AG10803 (cell line): ENCODE results near the gene TCF7L1.
"Not testable (repeated sequence)": the region's sequence is repeated elsewhere in the genome, so short reads cannot be mapped to it uniquely, and the experiment has no call there.

Experiments used
- DNase-seq: peaks from one replicate; pipeline ENCODE4 v3.0.0; 2010; ENCODE audit warnings: low read depth
- H3K4me3 ChIP-seq: 2 replicates; pipeline ENCODE4 v1.5.1; 2011; ENCODE audit warnings: mild to moderate bottlenecking, low read length, control low read depth
- TF ChIP-seq, protein P1 (sequence below): conservative IDR thresholded peaks from 2 replicates; pipeline ENCODE4 v1.5.1; 2011; ENCODE audit warnings: mild to moderate bottlenecking, low read length, control low read depth, inconsistent platforms

The TCF7L1 gene

GRCh38 chr2:85114586-85115330, 18.4 kb upstream of the TCF7L1 start:
- TF ChIP-seq, protein P1, sequence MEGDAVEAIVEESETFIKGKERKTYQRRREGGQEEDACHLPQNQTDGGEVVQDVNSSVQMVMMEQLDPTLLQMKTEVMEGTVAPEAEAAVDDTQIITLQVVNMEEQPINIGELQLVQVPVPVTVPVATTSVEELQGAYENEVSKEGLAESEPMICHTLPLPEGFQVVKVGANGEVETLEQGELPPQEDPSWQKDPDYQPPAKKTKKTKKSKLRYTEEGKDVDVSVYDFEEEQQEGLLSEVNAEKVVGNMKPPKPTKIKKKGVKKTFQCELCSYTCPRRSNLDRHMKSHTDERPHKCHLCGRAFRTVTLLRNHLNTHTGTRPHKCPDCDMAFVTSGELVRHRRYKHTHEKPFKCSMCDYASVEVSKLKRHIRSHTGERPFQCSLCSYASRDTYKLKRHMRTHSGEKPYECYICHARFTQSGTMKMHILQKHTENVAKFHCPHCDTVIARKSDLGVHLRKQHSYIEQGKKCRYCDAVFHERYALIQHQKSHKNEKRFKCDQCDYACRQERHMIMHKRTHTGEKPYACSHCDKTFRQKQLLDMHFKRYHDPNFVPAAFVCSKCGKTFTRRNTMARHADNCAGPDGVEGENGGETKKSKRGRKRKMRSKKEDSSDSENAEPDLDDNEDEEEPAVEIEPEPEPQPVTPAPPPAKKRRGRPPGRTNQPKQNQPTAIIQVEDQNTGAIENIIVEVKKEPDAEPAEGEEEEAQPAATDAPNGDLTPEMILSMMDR: no peak
- H3K4me3 ChIP-seq: no peak overlapping the region
- no peak for DNase-seq

- TF ChIP-seq, protein P1: no peak
- DNase-seq: no peak
- no peak overlapping the region for H3K4me3 ChIP-seq
Measured at GRCh38 chr2:85116207-85116606, 17.0 kb upstream of the TCF7L1 start.

DNA sequence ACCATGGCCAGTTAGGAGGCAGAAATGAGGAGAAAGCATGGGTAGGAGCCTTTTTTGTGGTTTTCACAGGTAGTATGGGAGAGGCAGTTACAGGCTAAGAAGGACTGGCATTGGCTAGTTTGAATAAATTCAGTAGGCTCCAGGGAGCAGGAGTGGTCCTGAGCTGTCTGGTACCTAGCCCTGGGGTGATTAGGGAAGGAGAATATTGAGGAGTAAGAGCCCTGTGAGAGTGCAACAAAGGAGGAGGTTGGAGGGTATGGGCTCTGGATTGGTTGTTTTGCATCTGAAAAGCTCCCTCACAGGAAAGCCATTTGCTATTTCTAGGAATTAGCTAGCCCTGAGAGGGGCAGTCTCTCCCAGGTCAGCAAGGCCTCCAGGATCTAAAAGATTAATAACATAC, 13.3 kb upstream of the TCF7L1 start:
- no peak for DNase-seq
- TF ChIP-seq, protein P1: no peak
- H3K4me3 ChIP-seq: no peak overlapping the region

DNA sequence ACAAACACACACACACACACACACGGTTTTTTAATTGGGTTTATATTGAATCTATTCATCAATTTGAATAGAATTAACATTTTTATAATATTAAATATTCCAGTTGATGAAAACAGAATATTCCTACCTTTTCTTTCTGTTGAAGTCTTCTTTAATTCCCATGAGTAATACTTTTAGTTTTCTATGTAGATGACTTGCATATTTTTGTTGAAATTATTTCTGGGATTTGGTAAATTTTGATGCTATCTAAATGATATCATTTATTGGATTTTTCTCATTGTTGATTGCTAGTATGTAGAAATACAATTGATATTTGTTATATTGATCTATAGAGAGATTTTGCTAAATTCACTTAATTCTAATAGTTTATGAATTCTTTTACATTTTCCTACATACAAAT, 12.8 kb upstream of the TCF7L1 start:
- H3K4me3 ChIP-seq: no peak overlapping the region
- TF ChIP-seq, protein P1: no peak
- DNase-seq: no peak

DNA sequence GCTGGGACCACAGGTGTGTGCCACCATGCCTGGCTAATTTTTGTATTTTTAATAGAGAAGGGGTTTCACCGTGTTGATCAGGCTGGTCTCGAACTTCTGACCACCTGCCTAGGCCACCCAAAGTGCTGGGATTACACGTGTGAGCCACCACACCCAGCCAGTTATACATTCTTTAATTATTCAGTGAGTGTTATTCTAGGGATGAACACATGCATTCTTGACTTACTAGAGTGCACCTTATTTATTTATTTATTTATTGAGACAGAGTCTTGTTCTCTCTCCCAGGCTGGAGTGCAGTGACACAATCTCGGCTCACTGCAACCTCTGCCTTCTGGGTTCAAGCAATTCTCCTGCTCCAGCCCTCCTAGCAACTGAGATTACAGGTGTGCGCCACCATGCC, 6.7 kb upstream of the TCF7L1 start:
- DNase-seq, H3K4me3 ChIP-seq: not testable (repeated sequence)

DNA sequence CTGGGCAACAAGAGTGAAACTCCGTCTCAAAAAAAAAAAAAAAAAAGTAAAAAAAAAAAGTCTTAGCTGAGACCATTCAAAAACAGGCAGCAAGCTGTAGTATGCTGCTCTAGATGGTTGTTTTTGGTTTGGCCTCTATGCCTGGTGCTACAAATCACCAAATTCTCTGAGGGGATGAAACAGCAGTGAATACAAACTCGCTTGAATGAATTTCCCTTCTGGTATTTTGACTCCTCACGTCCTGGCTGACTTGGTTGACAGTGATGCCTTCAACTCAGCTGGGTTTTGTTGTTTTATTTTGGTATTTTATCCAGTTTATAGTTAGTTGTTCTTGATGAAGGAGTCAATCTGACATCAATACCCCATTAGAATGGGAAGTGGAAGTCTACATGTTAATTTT, 3.3 kb upstream of the TCF7L1 start:
- DNase-seq: no peak
- TF ChIP-seq, protein P1: no peak
- no peak overlapping the region for H3K4me3 ChIP-seq

GRCh38 chr2:85130407-85130806, 2.8 kb upstream of the TCF7L1 start:
- DNase-seq: no peak
- TF ChIP-seq, protein P1: no peak

More at GRCh38 chr2:85130407-85130806, 2.8 kb upstream of the TCF7L1 start:
- H3K4me3 ChIP-seq: no peak overlapping the region
